Liver (tissue), 9 donors: Measurements from ENCODE around the gene PZP. TPM values are rescaled to one million over a fixed set of nuclear protein-coding genes. Genes with fewer than 3 reads are reported as not detected.
A peak's percentile ranks its signal among the peaks of the same experiment; 100 is the strongest.

Experiments
- DNase-seq: peaks from one replicate; pipeline ENCODE4 v3.0.0-alpha.2; 2017; ENCODE audit warnings: low spot score
- H3K27ac ChIP-seq, 2 donors: one replicate each; pipeline ENCODE4 v1.7.0; 2013; ENCODE audit warnings: inconsistent platforms in 2 of 2, low read length in 2 of 2, control low read depth in 1 of 2, low read depth in 1 of 2, mild to moderate bottlenecking in 1 of 2
- H3K27me3 ChIP-seq, 4 donors: one replicate each; pipeline versions ENCODE4 v1.6.1 to v1.7.0; 2013; ENCODE audit warnings: low read length in 3 of 4, inconsistent platforms in 1 of 4, mild to moderate bottlenecking in 1 of 4, moderate library complexity in 1 of 4; ENCODE audit not compliant: control insufficient read depth in 4 of 4, insufficient read depth in 4 of 4
- H3K36me3 ChIP-seq, 4 donors: one replicate each; pipeline versions ENCODE4 v1.6.1 to v1.7.0; 2013; ENCODE audit warnings: low read length in 3 of 4, mild to moderate bottlenecking in 3 of 4, low read depth in 1 of 4, moderate library complexity in 1 of 4; ENCODE audit not compliant: control insufficient read depth in 4 of 4, insufficient read depth in 3 of 4
- H3K4me1 ChIP-seq, 4 donors: one replicate each; pipeline versions ENCODE4 v1.6.1 to v1.7.0; 2013; ENCODE audit warnings: low read length in 3 of 4, mild to moderate bottlenecking in 3 of 4, moderate library complexity in 1 of 4; ENCODE audit not compliant: control insufficient read depth in 4 of 4, insufficient read depth in 4 of 4
- H3K4me3 ChIP-seq, 3 donors: one replicate each; pipeline versions ENCODE4 v1.6.1 to v1.7.0; 2013; ENCODE audit warnings: low read length in 3 of 3, control low read depth in 1 of 3, low read depth in 1 of 3, mild to moderate bottlenecking in 1 of 3
- H3K9ac ChIP-seq, 2 donors: one replicate each; pipeline ENCODE4 v1.7.0; 2013; ENCODE audit warnings: low read length in 2 of 2, mild to moderate bottlenecking in 2 of 2, moderate library complexity in 2 of 2, control low read depth in 1 of 2, low read depth in 1 of 2
- H3K9me3 ChIP-seq, 4 donors: one replicate each; pipeline versions ENCODE4 v1.6.1 to v1.7.0; 2013; ENCODE audit warnings: low read length in 3 of 4; ENCODE audit not compliant: control insufficient read depth in 4 of 4
- ATF3 ChIP-seq: IDR thresholded peaks from 2 replicates; pipeline ENCODE4 v1.6.1; 2016; ENCODE audit warnings: antibody characterized with exemption
- FOXA1 ChIP-seq: IDR thresholded peaks from 2 replicates; pipeline ENCODE4 v1.6.1; 2016; ENCODE audit warnings: antibody characterized with exemption
- FOXA2 ChIP-seq: IDR thresholded peaks from 2 replicates; pipeline ENCODE4 v1.6.1; 2016; ENCODE audit warnings: antibody characterized with exemption
- GABPA ChIP-seq, 2 donors: IDR thresholded peaks in 1 of 2; conservative IDR thresholded peaks in 1 of 2; 2 replicates each; pipeline ENCODE4 v1.6.1; 2016; ENCODE audit warnings: antibody characterized with exemption in 2 of 2, mild to moderate bottlenecking in 1 of 2, moderate library complexity in 1 of 2
- HNF4A ChIP-seq, 2 donors: conservative IDR thresholded peaks; 2 replicates each; pipeline ENCODE4 v1.6.1; 2016; ENCODE audit warnings: antibody characterized with exemption in 2 of 2, mild to moderate bottlenecking in 2 of 2
- HNF4G ChIP-seq: IDR thresholded peaks from 2 replicates; pipeline ENCODE4 v1.6.1; 2016; ENCODE audit warnings: antibody characterized with exemption
- JUND ChIP-seq, 2 donors: IDR thresholded peaks; 2 replicates each; pipeline ENCODE4 v1.6.1; 2016; ENCODE audit warnings: antibody characterized with exemption in 2 of 2
- NR2F2 ChIP-seq: IDR thresholded peaks from 2 replicates; pipeline ENCODE4 v1.6.1; 2016; ENCODE audit warnings: antibody characterized with exemption
- RAD21 ChIP-seq, 2 donors: IDR thresholded peaks; 2 replicates each; pipeline ENCODE4 v1.6.1; 2016; ENCODE audit warnings: antibody characterized with exemption in 2 of 2, mild to moderate bottlenecking in 2 of 2
- RXRA ChIP-seq, 2 donors: IDR thresholded peaks; 2 replicates each; pipeline ENCODE4 v1.6.1; 2017 to 2018; ENCODE audit warnings: antibody characterized with exemption in 2 of 2, mild to moderate bottlenecking in 1 of 2
- SP1 ChIP-seq: IDR thresholded peaks from 2 replicates; pipeline ENCODE4 v1.6.1; 2018; ENCODE audit warnings: antibody characterized with exemption, mild to moderate bottlenecking
- TAF1 ChIP-seq: conservative IDR thresholded peaks from 2 replicates; pipeline ENCODE4 v1.6.1; 2016; ENCODE audit warnings: antibody characterized with exemption, mild to moderate bottlenecking
- ZBTB33 ChIP-seq: IDR thresholded peaks from 2 replicates; pipeline ENCODE4 v1.6.1; 2016; ENCODE audit warnings: antibody characterized with exemption
- WGBS: extraction: QIAGEN DNeasy Blood & Tissue Kit; methylation state at CpG from one replicate; pipeline ENCODE4 v1.1.7; 2013; 5-methylcytosine and 5-hydroxymethylcytosine counted together
- polyA plus RNA-seq, 2 donors: library from polyadenylated mRNA; stranded (reverse) in 1 of 2; unstranded in 1 of 2; fragments of 200-250 nt in 1 of 2; fragments of >200 nt in 1 of 2; fragmentation: Nextera tagmentation in 1 of 2; extraction: Ambion mirVana in 1 of 2; gene quantifications; one replicate each; pipeline versions ENCODE4 v1.2.1 to v1.2.3, GENCODE V29; 2013 to 2015
- total RNA-seq, 2 donors: library from RNA; depleted of rRNA; stranded (reverse); fragments of >200 nt; gene quantifications; one replicate each; pipeline ENCODE4 v1.2.3, GENCODE V29; 2014
- TF ChIP-seq, protein P1 (sequence below): IDR thresholded peaks from 2 replicates; pipeline ENCODE4 v1.6.1; 2016; ENCODE audit warnings: antibody characterized with exemption, mild to moderate bottlenecking
- TF ChIP-seq, protein P2 (sequence below): IDR thresholded peaks from 2 replicates; pipeline ENCODE4 v1.6.1; 2016; ENCODE audit warnings: antibody characterized with exemption
- donor health status: healthy.
- donor health status: healthy.
- donor health status: healthy.
- donor health status: healthy.
- donor health status: healthy.

Gene PZP
- total and polyA plus RNA-seq, 4 donors, result 0.05 to 18.7 (median 2.8) TPM

DNA sequence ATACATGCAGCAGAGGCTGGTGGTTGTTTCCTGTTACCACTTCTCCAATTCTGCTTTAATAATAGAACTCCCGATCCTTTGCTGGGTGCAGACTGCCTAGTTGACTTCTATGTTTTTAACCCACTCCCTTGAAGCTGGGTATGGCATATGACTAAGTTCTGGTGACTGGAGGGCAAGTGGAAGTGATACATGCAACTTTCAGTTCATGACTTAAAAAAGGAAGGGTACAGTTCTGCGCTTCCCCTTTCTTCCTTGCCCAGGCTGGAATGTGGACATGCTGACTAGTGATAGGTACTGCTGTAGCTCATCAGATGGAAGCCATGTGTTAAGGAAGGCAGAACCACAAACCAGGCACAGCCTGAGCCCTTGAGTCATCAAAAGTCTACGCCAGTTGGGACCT lies 90.0 kb downstream of the PZP start:
- WGBS, result 77% methylated on average over 3 of the region's 3 CpGs
- no peak for DNase-seq
- TF ChIP-seq RXRA (IDR thresholded peaks at IDR 0.05) (peak in 1 of 2 donors; percentile 15), NR2F2 (no peak), ZBTB33 (peak; percentile 20)
- TF ChIP-seq, protein P1, sequence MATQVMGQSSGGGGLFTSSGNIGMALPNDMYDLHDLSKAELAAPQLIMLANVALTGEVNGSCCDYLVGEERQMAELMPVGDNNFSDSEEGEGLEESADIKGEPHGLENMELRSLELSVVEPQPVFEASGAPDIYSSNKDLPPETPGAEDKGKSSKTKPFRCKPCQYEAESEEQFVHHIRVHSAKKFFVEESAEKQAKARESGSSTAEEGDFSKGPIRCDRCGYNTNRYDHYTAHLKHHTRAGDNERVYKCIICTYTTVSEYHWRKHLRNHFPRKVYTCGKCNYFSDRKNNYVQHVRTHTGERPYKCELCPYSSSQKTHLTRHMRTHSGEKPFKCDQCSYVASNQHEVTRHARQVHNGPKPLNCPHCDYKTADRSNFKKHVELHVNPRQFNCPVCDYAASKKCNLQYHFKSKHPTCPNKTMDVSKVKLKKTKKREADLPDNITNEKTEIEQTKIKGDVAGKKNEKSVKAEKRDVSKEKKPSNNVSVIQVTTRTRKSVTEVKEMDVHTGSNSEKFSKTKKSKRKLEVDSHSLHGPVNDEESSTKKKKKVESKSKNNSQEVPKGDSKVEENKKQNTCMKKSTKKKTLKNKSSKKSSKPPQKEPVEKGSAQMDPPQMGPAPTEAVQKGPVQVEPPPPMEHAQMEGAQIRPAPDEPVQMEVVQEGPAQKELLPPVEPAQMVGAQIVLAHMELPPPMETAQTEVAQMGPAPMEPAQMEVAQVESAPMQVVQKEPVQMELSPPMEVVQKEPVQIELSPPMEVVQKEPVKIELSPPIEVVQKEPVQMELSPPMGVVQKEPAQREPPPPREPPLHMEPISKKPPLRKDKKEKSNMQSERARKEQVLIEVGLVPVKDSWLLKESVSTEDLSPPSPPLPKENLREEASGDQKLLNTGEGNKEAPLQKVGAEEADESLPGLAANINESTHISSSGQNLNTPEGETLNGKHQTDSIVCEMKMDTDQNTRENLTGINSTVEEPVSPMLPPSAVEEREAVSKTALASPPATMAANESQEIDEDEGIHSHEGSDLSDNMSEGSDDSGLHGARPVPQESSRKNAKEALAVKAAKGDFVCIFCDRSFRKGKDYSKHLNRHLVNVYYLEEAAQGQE, result no peak
- TF ChIP-seq, protein P2, sequence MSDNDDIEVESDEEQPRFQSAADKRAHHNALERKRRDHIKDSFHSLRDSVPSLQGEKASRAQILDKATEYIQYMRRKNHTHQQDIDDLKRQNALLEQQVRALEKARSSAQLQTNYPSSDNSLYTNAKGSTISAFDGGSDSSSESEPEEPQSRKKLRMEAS, result peak; percentile 48
- H3K36me3 ChIP-seq, result peaks cover 0 to 5% (median 0%) of the 10 kb centered on the region in 4 donors
- H3K27me3 ChIP-seq, result no peaks in the 10 kb centered on the region
- H3K9me3 ChIP-seq, result no peaks in the 10 kb centered on the region
- peaks cover 10 to 57% (median 38%) of the 10 kb centered on the region in 4 donors for H3K4me1 ChIP-seq
- no peak overlapping the region for H3K4me3 ChIP-seq
- no peak overlapping the region for H3K9ac ChIP-seq
- peak overlapping the region; percentile 52 to 73 for H3K27ac ChIP-seq

DNA sequence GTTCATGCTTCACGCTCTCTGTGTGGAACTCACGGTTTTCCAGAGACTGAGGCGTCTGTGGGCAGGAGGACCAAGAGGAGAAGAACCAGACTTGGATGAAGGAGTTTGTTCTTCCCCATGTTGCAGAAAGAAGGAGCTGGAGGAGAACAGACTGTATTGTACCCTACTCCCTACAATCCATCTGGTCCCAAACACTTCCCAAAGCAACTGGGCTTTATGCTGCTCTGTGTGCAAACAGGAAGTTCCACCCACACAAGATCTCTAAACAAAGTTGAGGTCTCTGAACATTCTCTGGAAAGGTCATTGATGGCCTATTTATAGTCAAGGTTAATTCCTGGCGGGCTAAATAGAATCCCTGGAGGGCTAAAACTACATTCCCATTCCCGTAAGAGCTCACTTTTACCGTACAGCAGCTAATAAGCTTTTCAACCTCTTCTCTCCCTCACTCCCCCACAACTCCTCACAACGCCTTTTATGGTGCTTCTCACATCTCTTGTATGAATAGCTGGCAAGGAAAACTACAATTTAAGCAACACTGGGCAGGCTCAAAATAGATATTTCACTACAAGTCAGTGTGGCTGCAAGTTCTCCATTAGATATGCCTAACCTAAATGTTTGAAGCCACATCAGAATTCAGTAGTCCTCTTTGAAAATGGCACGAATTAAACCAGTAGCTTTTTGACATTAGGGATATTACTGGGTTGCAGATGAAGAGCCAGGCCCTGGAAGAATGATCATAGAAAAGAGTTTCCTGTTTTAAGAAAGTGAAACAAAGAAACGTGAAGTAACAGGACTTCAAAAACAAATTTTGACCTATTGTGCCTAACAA lies 92.2 kb downstream of the PZP start, which contains the start of gene A2M:
Gene A2M, minus strand, starts transcription at position 189 of the 829 bp plus-strand sequence. Its CDS starts 70 bp downstream, at position 119.
- peak within 1 kb of the TSS; percentile 59 to 83 (median 72) for H3K4me3 ChIP-seq
- DNase-seq, result no peak
- no peaks in the 10 kb centered on the region for H3K9me3 ChIP-seq
- H3K9ac ChIP-seq, result peak within 1 kb of the TSS; percentile 63 to 90
- H3K27me3 ChIP-seq, result no peaks in the 10 kb centered on the region
- H3K4me1 ChIP-seq, result peaks cover 9 to 60% (median 34%) of the 10 kb centered on the region in 4 donors
- H3K36me3 ChIP-seq, result peaks cover 5 to 19% (median 15%) of the 10 kb centered on the region in 4 donors
- WGBS, result 17% methylated on average over 9 of the region's 9 CpGs
- peak within 1 kb of the TSS; percentile 60 to 72 for H3K27ac ChIP-seq
- TF ChIP-seq GABPA (IDR thresholded peaks at IDR 0.05 in 1 of 2, conservative IDR thresholded peaks at IDR 0.05 in 1 of 2), result peak; percentile 41 to 76
- TF ChIP-seq RAD21 (IDR thresholded peaks at IDR 0.05), result peak; percentile 58 to 61
- TF ChIP-seq ATF3, result peak; percentile 46
- no peak for TF ChIP-seq FOXA1
- TF ChIP-seq, protein P1, result peak; percentile 91
- TF ChIP-seq ZBTB33, result peak; percentile 69
- peak; percentile 95 for TF ChIP-seq NR2F2
- TF ChIP-seq TAF1, result peak; percentile 99
- TF ChIP-seq HNF4G, result no peak
- TF ChIP-seq, protein P2, result no peak
- TF ChIP-seq SP1, result peak; percentile 92
- no peak for TF ChIP-seq FOXA2
- TF ChIP-seq HNF4A (conservative IDR thresholded peaks at IDR 0.05), result peak; percentile 53 to 68
- peak; percentile 40 to 66 for TF ChIP-seq JUND (IDR thresholded peaks at IDR 0.05)
- TF ChIP-seq RXRA (IDR thresholded peaks at IDR 0.05), result peak; percentile 86 to 87
